Activated CD8-positive, alpha-beta T cell treated with anti-CD3 and anti-CD28 coated beads for 36 hours (primary cell): ENCODE data around the gene XPR1. TPM values are rescaled to one million over a fixed set of nuclear protein-coding genes. Genes with fewer than 3 reads are reported as not detected.

ENCODE experiments used
- ATAC-seq: fragments of 200-7000 bp; cut with Tn5 transposase; one replicate; pipeline ENCODE4 v1.10.0; 2021; ENCODE audit warnings: mild to moderate bottlenecking, moderate library complexity
- CTCF ChIA-PET: fragments of 350-600 bp; sonication (Branson Sonifier 250); formaldehyde crosslinking; loops from one replicate; lab custom pipeline; 2021; ENCODE audit warnings: antibody characterized with exemption; lab: Charles Lee
- POLR2A ChIA-PET: fragments of 350-600 bp; sonication (Branson Sonifier 250); formaldehyde crosslinking; loops from one replicate; lab custom pipeline; 2021; ENCODE audit warnings: antibody characterized with exemption; lab: Charles Lee
- DNase-seq: peaks from one replicate; pipeline ENCODE4 v3.0.0-alpha.2; 2020
- H3K27ac Mint-ChIP-seq: one replicate; pipeline ENCODE4 v1.8.0; 2021; ENCODE audit warnings: mild to moderate bottlenecking, mixed read lengths
- H3K27me3 Mint-ChIP-seq: one replicate; pipeline ENCODE4 v1.8.0; 2021; ENCODE audit warnings: mixed read lengths
- H3K36me3 Mint-ChIP-seq: one replicate; pipeline ENCODE4 v1.8.0; 2021; ENCODE audit warnings: low read depth, mixed read lengths
- H3K4me1 Mint-ChIP-seq: one replicate; pipeline ENCODE4 v1.8.0; 2021; ENCODE audit warnings: low read depth, mixed read lengths
- H3K4me3 Mint-ChIP-seq: one replicate; pipeline ENCODE4 v1.8.0; 2021; ENCODE audit warnings: mild to moderate bottlenecking, moderate library complexity, mixed read lengths
- H3K9me3 Mint-ChIP-seq: one replicate; pipeline ENCODE4 v1.8.0; 2021; ENCODE audit warnings: mixed read lengths
- intact Hi-C: fragments of 100-400 bp; cut with micrococcal nuclease; formaldehyde crosslinking; loops from one replicate; pipeline ENCODE4 v1.10.0; 2022
- total RNA-seq, 2 experiments: library from RNA; stranded (reverse); gene quantifications; one replicate each; pipeline ENCODE4 v1.2.3, GENCODE V29; 2021
- TF ChIP-seq, protein P1 (sequence below): fragments of 200-600 bp; IDR thresholded peaks from one replicate; pipeline ENCODE4 v1.8.0; 2022; ENCODE audit warnings: antibody characterized with exemption, mild to moderate bottlenecking

Gene XPR1
- total RNA-seq, 2 experiments from 2014 or later: 12.8 to 14.4 TPM

DNA sequence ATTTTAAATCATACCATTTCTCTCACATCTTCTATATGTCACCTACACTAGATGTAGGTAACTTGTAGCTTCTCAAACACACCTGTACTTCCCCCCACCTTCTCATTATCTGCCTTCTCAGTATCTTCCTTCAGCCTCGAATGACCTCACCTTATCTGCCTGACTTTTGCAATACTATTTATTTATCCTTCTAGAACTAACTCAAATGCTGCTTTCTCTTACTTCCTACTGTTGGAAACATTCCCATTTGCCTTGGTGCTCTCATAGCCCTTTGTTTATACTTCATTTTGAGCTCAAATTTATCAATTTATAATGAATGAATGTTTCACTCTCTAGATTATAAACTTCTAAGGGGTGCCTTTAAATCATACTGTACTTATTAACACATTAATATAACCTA, 230.5 kb downstream of the XPR1 start:
- ChIA-PET POLR2A (interaction anchor here (0.7 kb wide), 1 partner anchor 360 kb away, joined by 3 read pairs; the partner anchor contains the start of gene ACBD6), CTCF (interaction anchor here (1.0 to 6.1 kb wide), 26 partner anchors 9 to 369 kb away, joined by 3 to 161 read pairs (median 5); partner anchors contain the start of genes KIAA1614 and XPR1)
- Mint-ChIP-seq H3K27me3 (no peaks in the 10 kb centered on the region), H3K4me1 (no peaks in the 10 kb centered on the region), H3K4me3 (no peak overlapping the region), H3K27ac (no peak overlapping the region), H3K36me3 (no peaks in the 10 kb centered on the region), H3K9me3 (no peaks in the 10 kb centered on the region)
- no peak for DNase-seq
- intact Hi-C loops: loop anchor here (5.0 kb wide), 2 partner anchors 330 to 345 kb away; no protein-coding TSS in a partner anchor
- TF ChIP-seq, protein P1, sequence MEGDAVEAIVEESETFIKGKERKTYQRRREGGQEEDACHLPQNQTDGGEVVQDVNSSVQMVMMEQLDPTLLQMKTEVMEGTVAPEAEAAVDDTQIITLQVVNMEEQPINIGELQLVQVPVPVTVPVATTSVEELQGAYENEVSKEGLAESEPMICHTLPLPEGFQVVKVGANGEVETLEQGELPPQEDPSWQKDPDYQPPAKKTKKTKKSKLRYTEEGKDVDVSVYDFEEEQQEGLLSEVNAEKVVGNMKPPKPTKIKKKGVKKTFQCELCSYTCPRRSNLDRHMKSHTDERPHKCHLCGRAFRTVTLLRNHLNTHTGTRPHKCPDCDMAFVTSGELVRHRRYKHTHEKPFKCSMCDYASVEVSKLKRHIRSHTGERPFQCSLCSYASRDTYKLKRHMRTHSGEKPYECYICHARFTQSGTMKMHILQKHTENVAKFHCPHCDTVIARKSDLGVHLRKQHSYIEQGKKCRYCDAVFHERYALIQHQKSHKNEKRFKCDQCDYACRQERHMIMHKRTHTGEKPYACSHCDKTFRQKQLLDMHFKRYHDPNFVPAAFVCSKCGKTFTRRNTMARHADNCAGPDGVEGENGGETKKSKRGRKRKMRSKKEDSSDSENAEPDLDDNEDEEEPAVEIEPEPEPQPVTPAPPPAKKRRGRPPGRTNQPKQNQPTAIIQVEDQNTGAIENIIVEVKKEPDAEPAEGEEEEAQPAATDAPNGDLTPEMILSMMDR: no peak
- no peak for ATAC-seq

DNA sequence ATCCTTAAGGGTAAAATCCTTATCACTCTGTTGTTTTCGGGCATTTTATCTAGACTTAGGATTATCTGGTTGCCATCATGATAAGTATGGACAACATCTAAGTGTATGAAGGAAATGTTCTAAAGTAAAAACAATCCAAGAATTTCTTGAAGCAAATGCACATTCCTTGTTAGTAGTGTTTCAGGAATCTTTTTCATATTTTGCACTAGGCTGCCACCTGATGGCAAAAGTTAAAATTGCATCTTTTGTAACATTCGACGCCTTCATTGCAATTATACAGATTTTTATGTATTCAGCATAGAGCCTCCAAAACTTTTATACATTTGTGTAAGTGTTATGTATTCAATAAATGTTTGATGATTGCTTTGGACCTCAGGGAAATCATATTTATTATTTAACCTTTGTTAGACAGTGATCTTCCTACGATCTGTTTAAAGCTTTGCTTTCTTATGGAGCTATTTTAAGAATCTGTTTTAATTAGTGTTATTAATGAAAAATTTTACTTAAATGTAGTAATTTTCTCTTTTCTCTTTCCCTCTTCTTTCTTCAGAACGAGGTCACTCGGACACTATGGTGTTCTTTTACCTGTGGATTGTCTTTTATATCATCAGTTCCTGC, 231.4 kb downstream of the XPR1 start:
- TF ChIP-seq, protein P1: peak; percentile 94
- ChIA-PET CTCF (interaction anchor here (0.6 to 6.1 kb wide), 33 partner anchors 9 to 370 kb away, joined by 3 to 161 read pairs (median 4); partner anchors contain the start of genes KIAA1614 and XPR1), POLR2A (no interaction called here)
- no peak overlapping the region for H3K4me3 Mint-ChIP-seq
- H3K27ac Mint-ChIP-seq: no peak overlapping the region
- H3K4me1 Mint-ChIP-seq: no peaks in the 10 kb centered on the region
- ATAC-seq (no peak), DNase-seq (peak; percentile 22)
- intact Hi-C loops: loop anchor here (5.0 kb wide), 2 partner anchors 331 to 346 kb away; no protein-coding TSS in a partner anchor
- no peaks in the 10 kb centered on the region for H3K9me3 Mint-ChIP-seq
- no peaks in the 10 kb centered on the region for H3K36me3 Mint-ChIP-seq
- H3K27me3 Mint-ChIP-seq: no peaks in the 10 kb centered on the region

GRCh38 chr1:180881806-180882509, 250.1 kb downstream of the XPR1 start:
- TF ChIP-seq, protein P1: peak; percentile 56
- Mint-ChIP-seq H3K27me3 (no peaks in the 10 kb centered on the region), H3K36me3 (peaks cover 7% of the 10 kb centered on the region), H3K4me1 (peaks cover 7% of the 10 kb centered on the region), H3K9me3 (no peaks in the 10 kb centered on the region), H3K27ac (peak overlapping the region; percentile 33), H3K4me3 (no peak overlapping the region)
- peak; percentile 65 for ATAC-seq
- CTCF ChIA-PET: interaction anchor here (0.6 to 4.9 kb wide), 23 partner anchors 10 to 366 kb away, joined by 3 to 34 read pairs (median 4); no protein-coding TSS in a partner anchor
- no peak for DNase-seq
- POLR2A ChIA-PET: interaction anchor here (0.9 kb wide), 1 partner anchor 163 kb away, joined by 3 read pairs; no protein-coding TSS in a partner anchor
- intact Hi-C loops: loop anchor here (1.0 to 2.0 kb wide), 2 partner anchors 260 to 285 kb away; no protein-coding TSS in a partner anchor

DNA sequence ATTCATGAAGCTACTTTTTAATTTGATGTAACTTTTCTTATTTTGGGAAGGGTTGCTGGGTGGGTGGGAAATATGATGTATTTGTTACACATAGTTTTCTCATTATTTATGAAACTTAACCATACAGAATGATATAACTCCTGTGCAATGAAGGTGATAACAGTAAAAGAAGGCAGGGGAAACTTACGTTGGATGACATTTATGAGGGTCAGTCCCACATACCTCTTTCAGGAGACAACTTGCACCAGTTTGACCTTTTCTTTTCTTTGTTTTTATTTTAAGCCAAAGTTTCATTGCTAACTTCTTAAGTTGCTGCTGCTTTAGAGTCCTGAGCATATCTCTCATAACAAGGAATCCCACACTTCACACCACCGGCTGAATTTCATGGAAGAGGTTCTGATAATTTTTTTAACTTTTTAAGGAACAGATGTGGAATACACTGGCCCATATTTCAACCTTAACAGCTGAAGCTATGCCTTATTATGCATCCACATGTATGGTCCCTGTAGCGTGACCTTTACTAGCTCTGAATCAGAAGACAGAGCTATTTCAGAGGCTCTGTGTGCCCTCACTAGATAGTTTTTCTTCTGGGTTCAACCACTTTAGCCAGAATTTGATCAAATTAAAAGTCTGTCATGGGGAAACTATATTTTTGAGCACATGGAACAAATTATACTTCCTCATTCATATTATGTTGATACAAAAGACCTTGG, 252.9 kb downstream of the XPR1 start:
- Mint-ChIP-seq H3K4me1 (peaks cover 7% of the 10 kb centered on the region), H3K4me3 (no peak overlapping the region), H3K27me3 (no peaks in the 10 kb centered on the region), H3K27ac (peak overlapping the region; percentile 22), H3K9me3 (no peaks in the 10 kb centered on the region), H3K36me3 (peaks cover 7% of the 10 kb centered on the region)
- CTCF ChIA-PET: interaction anchor here (1.1 to 4.9 kb wide), 5 partner anchors 21 to 369 kb away, joined by 3 to 34 read pairs (median 4); no protein-coding TSS in a partner anchor
- POLR2A ChIA-PET: interaction anchor here (0.5 to 0.6 kb wide), 2 partner anchors 103 to 158 kb away, joined by 3 read pairs; no protein-coding TSS in a partner anchor
- DNase-seq: no peak
- peak; percentile 55 for ATAC-seq
- TF ChIP-seq, protein P1: no peak
- intact Hi-C loops: no loop called here
